ENCODE results near the gene PRPF6. TPM values are rescaled to one million over a fixed set of nuclear protein-coding genes. Genes with fewer than 3 reads are reported as not detected.

Gene PRPF6
- total and polyA plus RNA-seq, 2 of the 13 experiments (the other 11 are each of a cell fraction or from before 2014, with no cell fraction given), result 63.7 to 101 TPM

GRCh38 chr20:64057628-64058498 lies 76.9 kb downstream of the PRPF6 start (continued):
- TF ChIP-seq, protein P1, sequence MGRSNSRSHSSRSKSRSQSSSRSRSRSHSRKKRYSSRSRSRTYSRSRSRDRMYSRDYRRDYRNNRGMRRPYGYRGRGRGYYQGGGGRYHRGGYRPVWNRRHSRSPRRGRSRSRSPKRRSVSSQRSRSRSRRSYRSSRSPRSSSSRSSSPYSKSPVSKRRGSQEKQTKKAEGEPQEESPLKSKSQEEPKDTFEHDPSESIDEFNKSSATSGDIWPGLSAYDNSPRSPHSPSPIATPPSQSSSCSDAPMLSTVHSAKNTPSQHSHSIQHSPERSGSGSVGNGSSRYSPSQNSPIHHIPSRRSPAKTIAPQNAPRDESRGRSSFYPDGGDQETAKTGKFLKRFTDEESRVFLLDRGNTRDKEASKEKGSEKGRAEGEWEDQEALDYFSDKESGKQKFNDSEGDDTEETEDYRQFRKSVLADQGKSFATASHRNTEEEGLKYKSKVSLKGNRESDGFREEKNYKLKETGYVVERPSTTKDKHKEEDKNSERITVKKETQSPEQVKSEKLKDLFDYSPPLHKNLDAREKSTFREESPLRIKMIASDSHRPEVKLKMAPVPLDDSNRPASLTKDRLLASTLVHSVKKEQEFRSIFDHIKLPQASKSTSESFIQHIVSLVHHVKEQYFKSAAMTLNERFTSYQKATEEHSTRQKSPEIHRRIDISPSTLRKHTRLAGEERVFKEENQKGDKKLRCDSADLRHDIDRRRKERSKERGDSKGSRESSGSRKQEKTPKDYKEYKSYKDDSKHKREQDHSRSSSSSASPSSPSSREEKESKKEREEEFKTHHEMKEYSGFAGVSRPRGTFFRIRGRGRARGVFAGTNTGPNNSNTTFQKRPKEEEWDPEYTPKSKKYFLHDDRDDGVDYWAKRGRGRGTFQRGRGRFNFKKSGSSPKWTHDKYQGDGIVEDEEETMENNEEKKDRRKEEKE (IDR thresholded peaks at IDR 0.05), result no peak
- TF ChIP-seq TBP (CRISPR knock-in tag; IDR thresholded peaks at IDR 0.05) (0 out of 2 replicates have a peak, but pooled peaks have one; percentile 47), MYPOP (CRISPR knock-in tag; IDR thresholded peaks at IDR 0.05) (no peak), NCOR1 (IDR thresholded peaks at IDR 0.05; ENCODE audit: borderline replicate concordance, low read length) (no peak), CTCF (CRISPR knock-in tag; IDR thresholded peaks at IDR 0.05) (peak; percentile 100), BRCA1 (CRISPR knock-in tag; IDR thresholded peaks at IDR 0.05) (0 out of 2 replicates have a peak, but pooled peaks have one; percentile 69), U2AF2 (IDR thresholded peaks at IDR 0.05; ENCODE audit: low read depth, low read length) (no peak), JUNB (CRISPR knock-in tag; IDR thresholded peaks at IDR 0.05; ENCODE audit: borderline replicate concordance) (no peak), DZIP1 (CRISPR knock-in tag; IDR thresholded peaks at IDR 0.05) (peak; percentile 73; the same call in 1 of the 2 replicates), PHF8 (CRISPR knock-in tag; IDR thresholded peaks at IDR 0.05) (peak; percentile 26; the same call in 1 of the 2 replicates), NR1H2 (CRISPR knock-in tag; IDR thresholded peaks at IDR 0.05; ENCODE audit: borderline replicate concordance, low read depth) (0 out of 2 replicates have a peak, but pooled peaks have one; percentile 24), GTF3A (CRISPR knock-in tag; conservative IDR thresholded peaks at IDR 0.05) (0 out of 2 replicates have a peak, but pooled peaks have one; percentile 29)
- TF ChIP-seq, protein P2, sequence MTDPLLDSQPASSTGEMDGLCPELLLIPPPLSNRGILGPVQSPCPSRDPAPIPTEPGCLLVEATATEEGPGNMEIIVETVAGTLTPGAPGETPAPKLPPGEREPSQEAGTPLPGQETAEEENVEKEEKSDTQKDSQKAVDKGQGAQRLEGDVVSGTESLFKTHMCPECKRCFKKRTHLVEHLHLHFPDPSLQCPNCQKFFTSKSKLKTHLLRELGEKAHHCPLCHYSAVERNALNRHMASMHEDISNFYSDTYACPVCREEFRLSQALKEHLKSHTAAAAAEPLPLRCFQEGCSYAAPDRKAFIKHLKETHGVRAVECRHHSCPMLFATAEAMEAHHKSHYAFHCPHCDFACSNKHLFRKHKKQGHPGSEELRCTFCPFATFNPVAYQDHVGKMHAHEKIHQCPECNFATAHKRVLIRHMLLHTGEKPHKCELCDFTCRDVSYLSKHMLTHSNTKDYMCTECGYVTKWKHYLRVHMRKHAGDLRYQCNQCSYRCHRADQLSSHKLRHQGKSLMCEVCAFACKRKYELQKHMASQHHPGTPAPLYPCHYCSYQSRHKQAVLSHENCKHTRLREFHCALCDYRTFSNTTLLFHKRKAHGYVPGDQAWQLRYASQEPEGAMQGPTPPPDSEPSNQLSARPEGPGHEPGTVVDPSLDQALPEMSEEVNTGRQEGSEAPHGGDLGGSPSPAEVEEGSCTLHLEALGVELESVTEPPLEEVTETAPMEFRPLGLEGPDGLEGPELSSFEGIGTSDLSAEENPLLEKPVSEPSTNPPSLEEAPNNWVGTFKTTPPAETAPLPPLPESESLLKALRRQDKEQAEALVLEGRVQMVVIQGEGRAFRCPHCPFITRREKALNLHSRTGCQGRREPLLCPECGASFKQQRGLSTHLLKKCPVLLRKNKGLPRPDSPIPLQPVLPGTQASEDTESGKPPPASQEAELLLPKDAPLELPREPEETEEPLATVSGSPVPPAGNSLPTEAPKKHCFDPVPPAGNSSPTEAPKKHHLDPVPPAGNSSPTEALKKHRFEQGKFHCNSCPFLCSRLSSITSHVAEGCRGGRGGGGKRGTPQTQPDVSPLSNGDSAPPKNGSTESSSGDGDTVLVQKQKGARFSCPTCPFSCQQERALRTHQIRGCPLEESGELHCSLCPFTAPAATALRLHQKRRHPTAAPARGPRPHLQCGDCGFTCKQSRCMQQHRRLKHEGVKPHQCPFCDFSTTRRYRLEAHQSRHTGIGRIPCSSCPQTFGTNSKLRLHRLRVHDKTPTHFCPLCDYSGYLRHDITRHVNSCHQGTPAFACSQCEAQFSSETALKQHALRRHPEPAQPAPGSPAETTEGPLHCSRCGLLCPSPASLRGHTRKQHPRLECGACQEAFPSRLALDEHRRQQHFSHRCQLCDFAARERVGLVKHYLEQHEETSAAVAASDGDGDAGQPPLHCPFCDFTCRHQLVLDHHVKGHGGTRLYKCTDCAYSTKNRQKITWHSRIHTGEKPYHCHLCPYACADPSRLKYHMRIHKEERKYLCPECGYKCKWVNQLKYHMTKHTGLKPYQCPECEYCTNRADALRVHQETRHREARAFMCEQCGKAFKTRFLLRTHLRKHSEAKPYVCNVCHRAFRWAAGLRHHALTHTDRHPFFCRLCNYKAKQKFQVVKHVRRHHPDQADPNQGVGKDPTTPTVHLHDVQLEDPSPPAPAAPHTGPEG (CRISPR knock-in tag; IDR thresholded peaks at IDR 0.05), result no peak

Measured in HepG2 (cell line).